B cell (primary cell): ENCODE data around the gene CDHR3. TPM values are rescaled to one million over a fixed set of nuclear protein-coding genes. Genes with fewer than 3 reads are reported as not detected.

ENCODE experiments used
- ATAC-seq: fragments of 200-7000 bp; cut with Tn5 transposase; one replicate; pipeline ENCODE4 v1.10.0; 2021; ENCODE audit warnings: low read depth, mild to moderate bottlenecking, moderate number of reproducible peaks, moderate library complexity
- CTCF ChIA-PET: fragments of 350-600 bp; sonication (Branson Sonifier 250); formaldehyde crosslinking; loops from one replicate; lab custom pipeline; 2021; ENCODE audit warnings: antibody characterized with exemption, inconsistent platforms; lab: Charles Lee
- POLR2A ChIA-PET: fragments of 350-600 bp; sonication (Branson Sonifier 250); formaldehyde crosslinking; loops from one replicate; lab custom pipeline; 2021; ENCODE audit warnings: antibody characterized with exemption; lab: Charles Lee
- DNase-seq: peaks from one replicate; pipeline ENCODE4 v3.0.0; 2013
- H2AFZ ChIP-seq: 2 replicates; pipeline ENCODE4 v1.6.1; 2012; ENCODE audit warnings: mild to moderate bottlenecking, low read depth, low read length; ENCODE audit not compliant: insufficient read depth, poor library complexity, severe bottlenecking
- H3K27ac ChIP-seq, 2 donors: 1 replicate in 1 of 2; 2 replicates in 1 of 2; pipeline ENCODE4 v1.5.1; 2012 to 2013; ENCODE audit warnings: low read length in 2 of 2, mild to moderate bottlenecking in 2 of 2, moderate library complexity in 1 of 2
- H3K27me3 ChIP-seq, 4 experiments: fragments of 200-600 bp in 1 of 4; sonication (generic) in 1 of 4; replicated peaks in 1 of 4; 1 replicate in 2 of 4; 2 replicates in 2 of 4; pipeline versions ENCODE4 v1.6.1 to v1.7.0; 2013 to 2016; ENCODE audit warnings: low read length in 3 of 4, mild to moderate bottlenecking in 2 of 4, mixed read lengths in 1 of 4, moderate library complexity in 1 of 4; ENCODE audit not compliant: insufficient read depth in 4 of 4, control insufficient read depth in 3 of 4; ENCODE audit errors: control extremely low read depth in 1 of 4
- H3K36me3 ChIP-seq, 2 experiments: replicated peaks in 1 of 2; 1 replicate in 1 of 2; 2 replicates in 1 of 2; pipeline versions ENCODE4 v1.6.1 to v1.7.1; 2013; ENCODE audit warnings: low read length in 1 of 2; ENCODE audit not compliant: insufficient read depth in 2 of 2, control insufficient read depth in 1 of 2; ENCODE audit errors: control extremely low read depth in 1 of 2, extremely low read depth in 1 of 2
- H3K4me1 ChIP-seq, 2 donors: fragments of 200-600 bp in 1 of 2; sonication (generic) in 1 of 2; 1 replicate in 1 of 2; 2 replicates in 1 of 2; pipeline versions ENCODE4 v1.5.1 to v1.6.1; 2013 to 2017; ENCODE audit warnings: low read length in 2 of 2; ENCODE audit not compliant: control insufficient read depth in 2 of 2, insufficient read depth in 2 of 2
- H3K4me2 ChIP-seq: replicated peaks from 2 replicates; pipeline ENCODE3; 2012; ENCODE audit warnings: mild to moderate bottlenecking, low read depth, low read length; ENCODE audit not compliant: poor library complexity, severe bottlenecking
- H3K4me3 ChIP-seq, 5 experiments: fragments of 200-600 bp in 1 of 5; sonication (generic) in 1 of 5; 1 replicate in 3 of 5; 2 replicates in 2 of 5; pipeline versions ENCODE4 v1.5.1 to v1.7.0; 2011 to 2016; ENCODE audit warnings: low read length in 4 of 5, mild to moderate bottlenecking in 4 of 5, low read depth in 2 of 5, control low read depth in 1 of 5, moderate library complexity in 1 of 5; ENCODE audit not compliant: insufficient read depth in 1 of 5; ENCODE audit errors: control extremely low read depth in 1 of 5, extremely low read depth in 1 of 5
- H3K79me2 ChIP-seq: fragments of 200-600 bp; sonication (generic); one replicate; pipeline ENCODE4 v1.6.0; 2016; ENCODE audit warnings: low read length; ENCODE audit not compliant: control insufficient read depth, insufficient read depth
- H3K9ac ChIP-seq: fragments of 200-600 bp; sonication (generic); 2 replicates; pipeline ENCODE4 v1.6.1; 2017; ENCODE audit warnings: mild to moderate bottlenecking, low read length, moderate library complexity
- H3K9me3 ChIP-seq, 3 donors: one replicate each; pipeline versions ENCODE4 v1.6.1 to v1.7.1; 2013; ENCODE audit warnings: low read length in 2 of 3; ENCODE audit not compliant: control insufficient read depth in 2 of 3, insufficient read depth in 1 of 3; ENCODE audit errors: control extremely low read depth in 1 of 3
- H4K20me1 ChIP-seq: 2 replicates; pipeline ENCODE4 v1.6.0; 2012; ENCODE audit warnings: mild to moderate bottlenecking, low read length; ENCODE audit not compliant: insufficient read depth, control insufficient read depth, poor library complexity, severe bottlenecking
- H3K27ac Mint-ChIP-seq: one replicate; pipeline ENCODE4 v1.8.0; 2021; ENCODE audit warnings: mixed read lengths
- H3K27me3 Mint-ChIP-seq: one replicate; pipeline ENCODE4 v1.8.0; 2021; ENCODE audit warnings: mixed read lengths
- H3K4me1 Mint-ChIP-seq: one replicate; pipeline ENCODE4 v1.8.0; 2021; ENCODE audit warnings: mixed read lengths
- H3K4me3 Mint-ChIP-seq: one replicate; pipeline ENCODE4 v1.8.0; 2021; ENCODE audit warnings: mixed read lengths
- H3K9me3 Mint-ChIP-seq: one replicate; pipeline ENCODE4 v1.8.0; 2022; ENCODE audit warnings: mixed read lengths; ENCODE audit not compliant: insufficient read depth
- EZH2 ChIP-seq: IDR thresholded peaks from 2 replicates; pipeline ENCODE4 v1.6.1; 2012; ENCODE audit warnings: borderline replicate concordance, low read depth, mild to moderate bottlenecking, moderate library complexity, low read length; ENCODE audit not compliant: insufficient read depth, poor library complexity, severe bottlenecking
- WGBS: methylation state at CpG from one replicate; pipeline ENCODE4 v1.1.5; 2013; ENCODE audit warnings: missing lambda C conversion rate; ENCODE audit not compliant: insufficient coverage; 5-methylcytosine and 5-hydroxymethylcytosine counted together
- intact Hi-C: fragments of 100-400 bp; cut with micrococcal nuclease; formaldehyde crosslinking; loops from one replicate; pipeline ENCODE4 v1.10.0; 2022
- polyA plus RNA-seq: library from polyadenylated mRNA; depleted of rRNA; stranded (reverse); fragments of >200 nt; gene quantifications from 2 replicates; pipeline ENCODE4 v1.2.3, GENCODE V29; 2012
- total RNA-seq, 2 donors: library from RNA; stranded (reverse); fragments of 120-200 nt in 1 of 2; gene quantifications; 1 replicate in 1 of 2; 2 replicates in 1 of 2; pipeline versions ENCODE4 v1.2.3 to v1.2.4, GENCODE V29; 2013 to 2022
- TF ChIP-seq, protein P1 (sequence below): fragments of 200-600 bp; IDR thresholded peaks from one replicate; pipeline ENCODE4 v1.8.0; 2022; ENCODE audit warnings: antibody characterized with exemption, mild to moderate bottlenecking

Gene CDHR3
- total and polyA plus RNA-seq, 2 donors (not counting 1 experiment from before 2014, with no cell fraction given), result 0.34 to 2.6 TPM

- ChIA-PET CTCF (interaction anchor here (0.7 to 6.8 kb wide), 8 partner anchors 23 to 358 kb away, joined by 3 to 38 read pairs (median 4); no protein-coding TSS in a partner anchor), POLR2A (no interaction called here)
- H3K4me2 ChIP-seq, result no peak overlapping the region
- peaks cover 21 to 22% of the 10 kb centered on the region in 2 donors for H3K4me1 ChIP-seq
- peaks cover 0 to 4% (median under 1%) of the 10 kb centered on the region in 4 experiments for H3K27me3 ChIP-seq
- intact Hi-C loops, result no loop called here
- H4K20me1 ChIP-seq, result no peaks in the 10 kb centered on the region
- no peaks in the 10 kb centered on the region for H3K36me3 ChIP-seq
- no peaks in the 10 kb centered on the region for H3K79me2 ChIP-seq
- Mint-ChIP-seq H3K27me3 (peaks cover 4% of the 10 kb centered on the region), H3K9me3 (peaks cover 11% of the 10 kb centered on the region), H3K4me1 (peaks cover 23% of the 10 kb centered on the region), H3K27ac (no peak overlapping the region), H3K4me3 (no peak overlapping the region)
- H3K27ac ChIP-seq, result no peak overlapping the region
- ATAC-seq (no peak), DNase-seq (no peak)
- WGBS, result 45% methylated on average over 3 of the region's 3 CpGs
- TF ChIP-seq, protein P1, sequence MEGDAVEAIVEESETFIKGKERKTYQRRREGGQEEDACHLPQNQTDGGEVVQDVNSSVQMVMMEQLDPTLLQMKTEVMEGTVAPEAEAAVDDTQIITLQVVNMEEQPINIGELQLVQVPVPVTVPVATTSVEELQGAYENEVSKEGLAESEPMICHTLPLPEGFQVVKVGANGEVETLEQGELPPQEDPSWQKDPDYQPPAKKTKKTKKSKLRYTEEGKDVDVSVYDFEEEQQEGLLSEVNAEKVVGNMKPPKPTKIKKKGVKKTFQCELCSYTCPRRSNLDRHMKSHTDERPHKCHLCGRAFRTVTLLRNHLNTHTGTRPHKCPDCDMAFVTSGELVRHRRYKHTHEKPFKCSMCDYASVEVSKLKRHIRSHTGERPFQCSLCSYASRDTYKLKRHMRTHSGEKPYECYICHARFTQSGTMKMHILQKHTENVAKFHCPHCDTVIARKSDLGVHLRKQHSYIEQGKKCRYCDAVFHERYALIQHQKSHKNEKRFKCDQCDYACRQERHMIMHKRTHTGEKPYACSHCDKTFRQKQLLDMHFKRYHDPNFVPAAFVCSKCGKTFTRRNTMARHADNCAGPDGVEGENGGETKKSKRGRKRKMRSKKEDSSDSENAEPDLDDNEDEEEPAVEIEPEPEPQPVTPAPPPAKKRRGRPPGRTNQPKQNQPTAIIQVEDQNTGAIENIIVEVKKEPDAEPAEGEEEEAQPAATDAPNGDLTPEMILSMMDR, result no peak
- no peak for TF ChIP-seq EZH2
- H2AFZ ChIP-seq, result no peak overlapping the region
- peaks cover 0 to 24% (median 11%) of the 10 kb centered on the region in 3 donors for H3K9me3 ChIP-seq
- H3K9ac ChIP-seq, result no peak overlapping the region
- no peak overlapping the region for H3K4me3 ChIP-seq
Observed at GRCh38 chr7:106010331-106010730, 47.3 kb downstream of the CDHR3 start.

DNA sequence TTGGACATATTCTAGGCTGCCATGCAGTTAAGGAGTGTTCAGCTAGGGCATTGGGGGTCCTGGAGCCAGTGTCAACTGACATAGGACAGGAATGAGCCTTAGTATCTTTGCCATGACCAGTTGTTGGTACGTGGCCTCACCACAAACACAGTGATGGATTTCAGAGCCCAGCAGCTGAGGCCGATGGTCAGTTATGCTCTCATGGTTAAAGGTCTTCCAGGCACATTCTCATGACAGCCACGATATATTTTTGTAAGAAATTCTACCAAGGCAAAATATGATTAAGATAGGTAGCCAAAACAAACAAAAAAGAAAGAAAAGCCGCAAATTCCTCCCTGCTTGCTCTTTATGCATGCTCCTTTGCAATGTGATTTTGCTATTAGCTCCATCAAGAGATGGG lies 47.8 kb downstream of the CDHR3 start:
- no peak overlapping the region for H3K4me3 ChIP-seq
- Mint-ChIP-seq H3K9me3 (peaks cover 8% of the 10 kb centered on the region), H3K27ac (no peak overlapping the region), H3K27me3 (peaks cover 4% of the 10 kb centered on the region), H3K4me1 (peaks cover 29% of the 10 kb centered on the region), H3K4me3 (no peak overlapping the region)
- no peaks in the 10 kb centered on the region for H3K36me3 ChIP-seq
- no peak for ATAC-seq
- no peak for TF ChIP-seq EZH2
- TF ChIP-seq, protein P1, result no peak
- H4K20me1 ChIP-seq, result no peaks in the 10 kb centered on the region
- no peak overlapping the region for H3K27ac ChIP-seq
- peaks cover 0 to 4% (median under 1%) of the 10 kb centered on the region in 4 experiments for H3K27me3 ChIP-seq
- no peaks in the 10 kb centered on the region for H3K79me2 ChIP-seq
- no peak overlapping the region for H3K4me2 ChIP-seq
- no peak overlapping the region for H2AFZ ChIP-seq
- no peak overlapping the region for H3K9ac ChIP-seq
- ChIA-PET POLR2A (no interaction called here), CTCF (interaction anchor here (0.7 to 6.8 kb wide), 5 partner anchors 23 to 357 kb away, joined by 3 to 38 read pairs (median 5); no protein-coding TSS in a partner anchor)
- intact Hi-C loops, result no loop called here
- H3K4me1 ChIP-seq, result peaks cover 24 to 25% of the 10 kb centered on the region in 2 donors
- peaks cover 0 to 24% (median 11%) of the 10 kb centered on the region in 3 donors for H3K9me3 ChIP-seq
- WGBS, result 100% methylated on average over 1 of the region's 4 CpGs
- no peak for DNase-seq
